LHCN-M2 (cell line): ENCODE data around the gene CBARP. TPM values are rescaled to one million over a fixed set of nuclear protein-coding genes. Genes with fewer than 3 reads are reported as not detected.
"Not testable (repeated sequence)": the region's sequence is repeated elsewhere in the genome, so short reads cannot be mapped to it uniquely, and the experiment has no call there.

ENCODE experiments used
- DNase-seq: peaks from one replicate; pipeline ENCODE4 v3.0.0-alpha.2; 2012; ENCODE audit warnings: low read depth
- total RNA-seq: library from RNA; depleted of rRNA; stranded (reverse); fragments of >200 nt; gene quantifications from 2 replicates; pipeline ENCODE4 v1.2.3, GENCODE V29; 2014; rRNA removed

The CBARP gene
- total RNA-seq, 1 experiment from 2014 or later, result 4.6 TPM

DNA sequence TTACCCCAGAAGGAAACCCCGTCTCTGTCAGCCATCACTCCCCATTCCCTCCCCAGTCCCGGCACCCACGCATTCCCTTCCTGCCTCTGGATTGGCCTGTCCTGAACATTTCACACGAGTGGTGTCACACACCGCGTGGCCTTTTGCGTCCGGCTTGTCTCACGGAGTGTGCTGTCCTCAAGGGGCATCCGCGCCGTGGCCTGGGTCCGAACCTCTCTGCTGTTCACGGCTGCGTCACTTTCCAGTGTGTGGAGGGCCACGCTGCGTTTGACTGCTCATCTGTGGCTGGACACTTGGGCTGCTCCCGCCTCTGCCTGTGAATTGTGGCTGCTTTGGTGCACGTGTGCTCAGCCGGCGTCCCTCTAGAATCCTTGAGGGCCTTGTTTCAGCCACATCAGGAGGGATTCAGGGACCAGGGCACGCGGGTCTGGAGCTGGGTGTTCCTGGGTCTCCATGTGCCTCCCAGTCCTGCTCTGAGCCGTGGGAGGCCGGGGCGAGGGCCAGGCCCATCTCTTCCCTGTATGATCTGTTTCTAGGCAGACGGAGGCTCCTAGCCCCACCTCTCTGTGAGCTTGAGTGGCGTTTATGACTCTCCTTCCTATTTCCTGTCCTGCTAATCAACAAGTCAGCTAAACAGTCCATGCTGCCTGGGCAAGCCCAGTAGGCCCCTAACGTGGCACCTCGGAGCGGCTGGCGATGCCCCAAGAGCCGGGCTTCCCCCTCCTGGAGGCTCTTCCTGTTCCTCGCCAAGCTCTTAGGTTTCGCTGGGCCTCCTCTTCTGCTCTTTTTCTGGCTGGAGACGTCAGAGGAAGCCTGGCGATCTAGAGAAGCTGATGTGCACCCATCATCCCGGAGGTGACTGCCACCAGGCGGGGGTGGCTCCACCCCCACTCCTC, 24.2 kb downstream of the CBARP start:
- DNase-seq, result no peak

DNA sequence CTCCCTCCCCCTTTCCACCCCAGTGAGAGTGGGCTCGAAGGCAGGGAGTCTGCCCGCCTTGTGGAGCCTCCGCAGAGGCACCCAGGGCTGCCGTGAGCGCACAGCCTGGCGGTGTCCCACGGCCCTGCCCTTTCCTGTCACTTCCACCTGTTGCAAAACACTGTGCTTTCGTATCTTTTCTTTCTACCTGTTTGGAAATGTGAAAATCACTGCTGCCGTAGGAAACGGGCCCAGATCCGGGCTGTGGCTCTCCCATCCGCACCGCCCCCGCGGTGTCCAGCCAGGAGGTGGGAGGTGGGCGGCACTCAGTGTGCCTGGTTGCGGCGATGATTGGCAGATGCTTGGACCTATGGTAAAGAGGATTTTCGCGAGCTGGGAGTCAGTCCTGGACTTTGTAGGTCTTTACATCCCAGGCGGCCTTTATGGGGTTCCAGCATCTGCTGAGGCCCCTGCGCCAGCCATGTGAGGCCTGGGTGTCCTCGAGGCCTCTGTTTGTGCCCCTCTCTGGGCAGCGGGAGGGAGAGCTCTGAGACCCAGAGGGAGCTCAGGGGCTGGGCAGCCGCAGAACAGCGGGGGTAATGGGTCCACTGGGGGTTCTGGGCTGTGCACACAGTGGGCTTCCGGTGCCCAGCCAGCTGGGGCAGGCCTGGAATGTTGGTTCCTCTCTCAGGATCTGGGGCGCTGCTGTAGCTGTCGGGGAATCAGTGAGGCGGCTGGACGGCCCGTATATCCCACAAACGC, 26.1 kb downstream of the CBARP start:
- no peak for DNase-seq

DNA sequence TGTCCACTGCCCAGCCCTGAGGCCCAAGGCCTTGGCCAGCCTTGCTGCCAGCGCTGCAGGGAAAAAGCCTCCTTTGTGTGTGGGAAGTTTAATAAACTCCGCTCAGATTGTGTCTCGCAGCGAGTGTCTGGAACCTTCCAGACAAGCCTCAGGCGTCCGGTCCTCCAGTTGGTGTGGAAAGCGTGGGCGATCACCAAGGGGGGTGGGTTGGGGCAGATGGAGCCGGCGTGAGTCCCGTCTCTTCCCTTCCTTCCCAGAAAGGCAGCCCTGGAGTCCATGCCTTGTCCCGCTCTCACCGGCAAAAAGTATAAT, 27.6 kb downstream of the CBARP start:
- no peak for DNase-seq

DNA sequence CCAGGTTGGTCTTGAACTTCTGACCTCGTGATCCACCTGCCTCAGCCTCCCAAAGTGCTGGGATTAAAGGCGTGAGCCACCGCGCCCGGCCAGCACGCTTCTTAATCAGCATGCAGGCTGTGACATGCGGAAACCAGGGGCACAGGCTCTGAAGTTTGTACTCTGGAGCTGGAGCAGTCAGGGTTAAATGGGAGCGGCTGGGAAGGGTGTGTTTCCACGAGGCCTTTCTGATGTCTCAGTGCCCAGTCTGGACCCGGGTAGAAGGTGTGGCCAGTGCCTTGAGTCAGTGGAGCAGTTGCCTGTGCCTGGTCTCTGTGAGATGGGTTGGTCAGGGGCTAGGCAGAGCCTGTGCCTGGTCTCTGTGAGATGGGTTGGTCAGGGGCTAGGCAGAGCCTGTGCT, 29.0 kb downstream of the CBARP start:
- DNase-seq, result not testable (repeated sequence)

DNA sequence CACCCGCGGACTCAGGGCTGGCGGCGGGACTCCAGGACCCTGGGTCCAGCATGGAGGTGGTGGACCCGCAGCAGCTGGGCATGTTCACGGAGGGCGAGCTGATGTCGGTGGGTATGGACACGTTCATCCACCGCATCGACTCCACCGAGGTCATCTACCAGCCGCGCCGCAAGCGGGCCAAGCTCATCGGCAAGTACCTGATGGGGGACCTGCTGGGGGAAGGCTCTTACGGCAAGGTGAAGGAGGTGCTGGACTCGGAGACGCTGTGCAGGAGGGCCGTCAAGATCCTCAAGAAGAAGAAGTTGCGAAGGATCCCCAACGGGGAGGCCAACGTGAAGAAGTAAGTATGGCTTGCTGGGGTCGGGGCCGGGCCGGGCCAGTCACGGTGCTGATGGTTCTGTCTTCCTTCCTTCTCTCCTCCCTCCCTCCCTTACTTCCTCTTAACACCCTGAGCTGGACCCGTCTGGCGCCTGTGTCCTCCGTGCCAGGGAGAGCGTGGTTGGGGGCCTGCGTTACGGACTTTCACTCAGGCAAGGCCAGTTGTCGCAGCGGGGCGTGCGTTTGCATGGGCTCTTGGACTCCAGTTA, 30.8 kb downstream of the CBARP start:
- no peak for DNase-seq

DNA sequence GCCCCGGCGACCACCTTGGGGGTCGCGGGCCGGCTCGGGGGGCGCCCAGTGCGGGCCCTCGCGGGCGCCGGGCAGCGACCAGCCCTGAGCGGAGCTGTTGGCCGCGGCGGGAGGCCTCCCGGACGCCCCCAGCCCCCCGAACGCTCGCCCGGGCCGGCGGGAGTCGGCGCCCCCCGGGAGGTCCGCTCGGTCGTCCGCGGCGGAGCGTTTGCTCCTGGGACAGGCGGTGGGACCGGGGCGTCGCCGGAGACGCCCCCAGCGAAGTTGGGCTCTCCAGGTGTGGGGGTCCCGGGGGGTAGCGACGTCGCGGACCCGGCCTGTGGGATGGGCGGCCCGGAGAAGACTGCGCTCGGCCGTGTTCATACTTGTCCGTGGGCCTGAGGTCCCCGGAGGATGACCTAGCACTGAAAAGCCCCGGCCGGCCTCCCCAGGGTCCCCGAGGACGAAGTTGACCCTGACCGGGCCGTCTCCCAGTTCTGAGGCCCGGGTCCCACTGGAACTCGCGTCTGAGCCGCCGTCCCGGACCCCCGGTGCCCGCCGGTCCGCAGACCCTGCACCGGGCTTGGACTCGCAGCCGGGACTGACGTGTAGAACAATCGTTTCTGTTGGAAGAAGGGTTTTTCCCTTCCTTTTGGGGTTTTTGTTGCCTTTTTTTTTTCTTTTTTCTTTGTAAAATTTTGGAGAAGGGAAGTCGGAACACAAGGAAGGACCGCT, 31.5 kb downstream of the CBARP start:
- DNase-seq, result no peak

DNA sequence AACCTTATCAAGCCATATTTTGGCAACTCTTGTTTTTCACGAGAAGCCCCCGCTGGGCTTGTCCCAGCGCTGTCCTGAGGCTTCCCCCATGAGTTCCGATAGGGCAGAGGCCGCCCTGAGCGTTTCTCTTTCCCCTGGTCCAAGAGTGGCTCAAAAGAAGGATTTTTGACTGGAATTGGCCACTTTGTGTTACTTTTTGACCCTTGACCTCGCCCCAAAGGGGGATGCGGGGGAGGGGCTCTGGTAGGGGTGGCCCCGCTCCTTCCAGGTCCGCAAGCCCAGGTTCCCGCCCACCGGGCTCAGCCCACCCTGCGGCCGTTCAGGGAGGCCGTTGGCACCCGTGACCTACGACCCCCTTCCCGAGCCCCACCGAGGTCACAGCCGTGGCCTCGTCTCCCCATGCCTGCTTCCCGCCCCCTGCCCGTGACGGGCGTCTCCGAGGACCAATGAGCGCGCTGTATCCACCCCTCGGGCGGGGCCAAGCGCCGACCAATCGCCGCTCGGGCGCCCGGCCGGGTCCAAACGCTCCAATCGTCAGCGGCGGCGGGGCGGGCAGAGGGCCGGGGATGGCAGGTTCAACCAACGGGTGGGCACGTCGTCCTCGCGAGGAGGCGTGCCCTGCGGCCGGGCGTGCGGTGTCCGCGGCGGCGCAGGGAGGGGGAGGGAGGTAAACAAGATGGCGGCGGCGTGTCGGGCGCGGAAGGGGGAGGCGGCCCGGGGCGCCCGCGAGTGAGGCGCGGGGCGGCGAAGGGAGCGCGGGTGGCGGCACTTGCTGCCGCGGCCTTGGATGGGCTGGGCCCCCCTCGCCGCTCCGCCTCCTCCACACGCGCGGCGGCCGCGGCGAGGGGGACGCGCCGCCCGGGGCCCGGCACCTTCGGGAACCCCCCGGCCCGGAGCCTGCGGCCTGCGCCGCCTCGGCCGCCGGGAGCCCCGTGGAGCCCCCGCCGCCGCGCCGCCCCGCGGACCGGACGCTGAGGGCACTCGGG, 32.4 kb downstream of the CBARP start, which contains the start of gene STK11:
TSS of gene STK11 (plus strand) at position 665 of the 986 bp plus-strand sequence. CDS start 1,136 bp downstream, outside the sequence.
- DNase-seq, result peak; percentile 96

DNA sequence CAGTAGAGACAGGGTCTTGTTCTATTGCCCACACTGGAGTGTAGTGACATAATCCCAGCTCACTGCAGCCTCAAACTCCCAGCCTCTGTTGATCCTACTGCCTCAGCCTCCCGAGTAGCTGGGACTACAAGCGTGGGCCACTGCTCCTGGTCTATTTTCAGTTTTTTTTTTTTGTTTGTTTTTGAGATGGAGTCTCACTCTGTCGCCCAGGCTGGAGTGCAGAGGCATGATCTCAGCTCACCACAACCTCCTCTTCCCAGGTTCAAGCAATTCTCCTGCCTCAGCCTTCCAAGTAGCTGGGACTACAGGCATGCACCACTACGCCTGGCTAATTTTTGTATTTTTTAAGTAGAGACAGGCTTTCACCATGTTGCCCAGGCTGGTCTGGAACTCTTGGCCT, 37.2 kb downstream of the CBARP start:
- DNase-seq, result not testable (repeated sequence)

DNA sequence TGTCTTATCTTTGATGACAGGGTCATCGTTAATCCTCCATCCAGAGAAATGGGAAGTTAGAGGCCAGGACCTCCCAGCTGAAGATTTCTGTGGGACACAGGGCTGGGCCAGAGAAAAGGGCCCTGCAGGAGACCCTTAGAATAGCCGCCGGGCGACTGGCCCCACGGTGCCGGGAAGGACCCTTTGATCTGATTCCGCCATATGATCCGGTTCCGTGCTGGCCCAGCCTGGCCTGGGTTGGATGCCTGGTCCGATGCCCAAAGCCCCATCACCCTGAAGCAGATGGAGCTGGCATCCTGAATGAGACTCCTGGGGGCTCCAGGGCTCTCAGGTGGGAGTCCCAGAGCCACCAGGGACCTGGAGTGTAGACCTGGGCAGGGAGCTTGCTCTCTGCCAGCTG, 38.3 kb downstream of the CBARP start:
- no peak for DNase-seq

DNA sequence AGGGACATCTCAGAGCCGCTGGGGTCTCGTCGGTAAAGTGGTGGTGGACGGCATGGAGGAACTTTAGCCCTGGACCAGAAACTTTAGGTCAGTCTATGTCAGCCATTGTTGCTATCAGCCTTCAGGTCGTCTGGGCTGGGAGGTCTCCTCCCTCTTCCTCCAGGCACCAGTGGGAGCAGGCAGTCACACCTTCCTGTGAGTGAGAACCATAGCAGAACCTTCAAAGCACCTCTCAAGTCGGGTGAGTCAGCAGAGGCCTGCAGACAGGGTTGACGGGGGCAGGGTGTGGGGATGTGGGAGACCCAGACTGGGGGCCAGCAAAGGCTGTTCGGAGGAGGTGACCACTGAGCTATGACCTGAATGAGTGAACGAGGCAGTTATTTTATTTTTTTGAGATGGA, 48.4 kb downstream of the CBARP start:
- DNase-seq, result no peak

DNA sequence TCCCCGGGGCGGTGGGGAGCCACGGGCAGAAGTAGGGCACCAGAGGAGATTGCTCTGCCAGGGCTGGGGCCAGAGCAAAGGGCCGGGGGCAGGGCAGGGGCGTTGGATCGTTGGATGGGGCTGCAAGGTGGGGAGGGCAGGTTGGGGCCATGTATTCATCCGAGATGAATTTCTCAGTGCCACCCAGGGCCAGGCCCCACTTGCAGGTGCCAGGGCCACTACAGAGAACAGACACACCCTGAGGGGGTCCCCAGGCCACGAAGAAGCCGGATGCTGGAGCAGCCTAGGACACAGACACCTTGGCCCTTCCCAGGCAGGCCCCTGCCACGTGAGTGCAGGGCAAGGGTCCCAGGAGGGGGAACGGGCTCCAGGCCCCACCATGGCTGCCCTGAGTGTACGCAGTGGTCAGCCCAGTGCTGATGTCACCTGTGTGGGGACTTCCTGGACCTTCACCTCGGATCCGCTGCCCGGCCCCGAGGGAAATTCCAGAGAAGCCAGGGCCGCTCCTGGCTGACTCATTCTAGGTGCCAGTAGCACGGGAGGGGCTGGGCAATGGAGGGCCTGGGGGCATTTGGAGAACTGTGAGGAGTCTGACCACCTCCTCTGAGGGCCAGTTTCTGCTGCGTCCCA, 54.1 kb downstream of the CBARP start:
- no peak for DNase-seq

DNA sequence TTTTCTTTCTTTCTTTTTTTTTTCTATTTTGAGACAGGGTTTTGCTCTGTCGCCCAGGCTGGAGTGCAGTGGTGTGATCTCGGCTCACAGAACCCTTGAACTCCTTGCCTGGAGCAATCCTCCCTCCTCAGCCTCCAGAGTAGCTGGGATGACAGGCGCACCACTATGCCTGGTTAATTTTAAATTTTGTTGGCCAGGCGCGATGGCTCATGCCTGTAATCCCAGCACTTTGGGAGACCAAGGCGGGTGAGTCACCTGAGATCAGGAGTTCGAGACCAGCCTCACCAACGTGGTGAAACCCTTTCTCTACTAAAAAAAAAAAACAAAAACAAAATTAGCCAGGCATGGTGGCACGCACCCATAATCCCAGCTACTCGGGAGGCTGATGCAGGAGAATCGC, 55.1 kb downstream of the CBARP start:
- no peak for DNase-seq

DNA sequence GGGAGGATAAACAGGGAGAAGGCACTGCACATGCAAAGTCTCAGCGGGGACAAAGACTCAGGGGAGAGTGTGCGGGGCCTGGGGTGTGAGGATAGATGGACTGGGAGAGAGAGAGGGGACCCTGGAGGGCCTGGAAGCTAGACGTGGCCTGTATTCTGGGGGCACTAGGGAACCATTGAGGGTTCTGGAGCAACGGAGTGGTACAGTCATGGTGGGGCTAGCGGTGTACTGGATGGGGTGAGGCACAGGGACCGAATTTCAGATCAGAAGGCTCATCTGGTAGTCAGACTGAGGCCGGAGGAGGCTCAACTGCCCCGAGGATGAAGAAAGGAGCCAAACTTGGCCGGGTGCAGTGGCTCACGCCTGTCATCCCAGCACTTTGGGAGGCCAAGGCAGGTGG, 55.7 kb downstream of the CBARP start:
- DNase-seq, result no peak

DNA sequence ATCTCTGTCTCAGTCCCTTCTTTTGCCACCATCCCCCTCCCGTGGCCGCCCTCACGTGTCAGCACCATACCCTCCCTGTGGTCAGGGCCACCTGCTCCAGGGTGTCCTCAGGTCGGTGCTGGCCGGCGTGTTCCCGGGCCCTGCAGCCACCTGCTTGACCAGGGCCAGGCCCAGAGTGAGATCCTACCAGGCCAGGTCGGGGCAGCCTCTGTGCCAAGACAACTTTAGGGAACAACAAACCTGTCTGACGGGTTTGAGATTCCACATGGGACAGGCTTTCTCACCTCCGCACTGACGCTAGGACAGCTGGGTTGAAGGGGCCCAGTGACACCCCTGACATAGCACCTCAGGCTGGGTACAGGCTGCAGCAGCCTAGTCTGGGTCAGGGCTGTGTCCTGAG, 56.2 kb downstream of the CBARP start:
- no peak for DNase-seq

Other genes with a start within 250 kb of the CBARP start
- gene GRIN3B, start 237.6 kb downstream of the CBARP start, total RNA-seq, result 0.11 and 0.19 TPM in 2 replicates
- 154 and 176 TPM in 2 replicates for gene TMEM259, start 216.9 kb downstream of the CBARP start, total RNA-seq
- not detected in 2 replicates for gene RNU6-2, start 216.5 kb downstream of the CBARP start, total RNA-seq
- 130 and 145 TPM in 2 replicates for gene CNN2, start 211.4 kb downstream of the CBARP start, total RNA-seq
- 18.1 and 21.5 TPM in 2 replicates for gene ABCA7, start 197.9 kb downstream of the CBARP start, total RNA-seq
- gene ARHGAP45, start 170.8 kb downstream of the CBARP start, total RNA-seq, result 0.13 and 0.57 TPM in 2 replicates
- gene POLR2E, start 142.6 kb downstream of the CBARP start, total RNA-seq, result 277 and 355 TPM in 2 replicates
- gene GPX4, start 134.0 kb downstream of the CBARP start, total RNA-seq, result 347 and 363 TPM in 2 replicates
- gene SBNO2, start 63.7 kb downstream of the CBARP start, total RNA-seq, result 33.3 and 33.9 TPM in 2 replicates
- 70.6 and 75.7 TPM in 2 replicates for gene STK11, start 32.2 kb downstream of the CBARP start, total RNA-seq
- 51.3 and 64.1 TPM in 2 replicates for gene ATP5F1D, start 3.7 kb upstream of the CBARP start, total RNA-seq
- gene MIDN, start 10.6 kb upstream of the CBARP start, total RNA-seq, result 12.6 and 15.6 TPM in 2 replicates
- gene CIRBP, start 31.3 kb upstream of the CBARP start, total RNA-seq, result 253 and 293 TPM in 2 replicates
- 51.8 and 64.4 TPM in 2 replicates for gene FAM174C, start 37.5 kb upstream of the CBARP start, total RNA-seq
- 0.13 TPM in 1 of 2 replicates, not detected in the other for gene EFNA2, start 47.9 kb upstream of the CBARP start, total RNA-seq
- 99.3 and 139 TPM in 2 replicates for gene NDUFS7, start 145.9 kb upstream of the CBARP start, total RNA-seq
- gene GAMT, start 163.5 kb upstream of the CBARP start, total RNA-seq, result 100 and 110 TPM in 2 replicates
- gene DAZAP1, start 169.6 kb upstream of the CBARP start, total RNA-seq, result 74.4 and 82.1 TPM in 2 replicates
- 2,358 and 3,266 TPM in 2 replicates for gene RPS15, start 200.4 kb upstream of the CBARP start, total RNA-seq
- gene APC2, start 212.1 kb upstream of the CBARP start, total RNA-seq, result 0.11 and 0.64 TPM in 2 replicates
- gene C19orf25, start 241.2 kb upstream of the CBARP start, total RNA-seq, result 49.5 and 61.2 TPM in 2 replicates